GM12892 (cell line): Measurements from ENCODE around the gene SPDYE8.
"Not testable (repeated sequence)": the region's sequence is repeated elsewhere in the genome, so short reads cannot be mapped to it uniquely, and the experiment has no call there.

Experiments
- POLR2A ChIP-seq: IDR thresholded peaks from 2 replicates; pipeline ENCODE4 v1.6.1; 2011; ENCODE audit warnings: low read depth, low read length, control low read depth
- POLR2AphosphoS5 ChIP-seq: IDR thresholded peaks from 2 replicates; pipeline ENCODE4 v1.6.1; 2011; ENCODE audit warnings: low read depth, low read length, control low read depth

- not testable (repeated sequence) for TF ChIP-seq POLR2A, POLR2AphosphoS5
Measured at GRCh38 chr7:73029666-73030065, at the start of gene SPDYE8.
